ENCODE results near the gene HTR4. TPM values are rescaled to one million over a fixed set of nuclear protein-coding genes. Genes with fewer than 3 reads are reported as not detected.

The HTR4 gene
- total RNA-seq, 4 donors from 2014 or later, result 0.21 TPM; not detected in 3

GRCh38 chr5:148696187-148697036, 42.1 kb upstream of the HTR4 start:
- WGBS, 2 donors, result 84 to 90% methylated on average over 3 of the region's 3 CpGs
- no peaks in the 10 kb centered on the region for H3K36me3 ChIP-seq
- H3K27ac ChIP-seq, result no peak overlapping the region

GRCh38 chr5:148690945-148691344, 36.6 kb upstream of the HTR4 start:
- Histone ChIP-seq H3K27ac (no peak overlapping the region), H3K4me1 (no peaks in the 10 kb centered on the region), H3K4me3 (no peak overlapping the region), H3K9me3 (peaks cover 0 to 6% (median 2%) of the 10 kb centered on the region in 4 donors), H3K36me3 (no peaks in the 10 kb centered on the region), H3K27me3 (no peaks in the 10 kb centered on the region)
- DNase-seq (ENCODE audit: low spot score in 2 of 2), result no peak
- WGBS, 2 donors, result 74 to 85% methylated on average over 1 of the region's 1 CpG
- TF ChIP-seq POLR2A (IDR thresholded peaks at IDR 0.05), result no peak
- no peak for TF ChIP-seq CTCF (IDR thresholded peaks at IDR 0.05)
- TF ChIP-seq EP300 (IDR thresholded peaks at IDR 0.05), result no peak

More at GRCh38 chr5:148696187-148697036, 42.1 kb upstream of the HTR4 start:
- Histone ChIP-seq H3K9me3 (peaks cover 0 to 4% (median 0%) of the 10 kb centered on the region in 4 donors), H3K27me3 (no peaks in the 10 kb centered on the region), H3K4me1 (no peaks in the 10 kb centered on the region), H3K4me3 (no peak overlapping the region)
- no peak for DNase-seq (ENCODE audit: low spot score in 2 of 2)
- TF ChIP-seq EP300 (IDR thresholded peaks at IDR 0.05), result no peak
- no peak for TF ChIP-seq POLR2A (IDR thresholded peaks at IDR 0.05)

- TF ChIP-seq POLR2A (IDR thresholded peaks at IDR 0.05) (no peak), CTCF (IDR thresholded peaks at IDR 0.05) (no peak), EP300 (IDR thresholded peaks at IDR 0.05) (no peak)
- H3K9me3 ChIP-seq, result peaks cover 0 to 6% (median 2%) of the 10 kb centered on the region in 4 donors
- no peaks in the 10 kb centered on the region for H3K27me3 ChIP-seq
- no peaks in the 10 kb centered on the region for H3K4me1 ChIP-seq
- no peak for DNase-seq (ENCODE audit: low spot score in 2 of 2)
- no peak overlapping the region for H3K27ac ChIP-seq
- no peak overlapping the region for H3K4me3 ChIP-seq
- no peaks in the 10 kb centered on the region for H3K36me3 ChIP-seq
These were observed 34.5 kb upstream of the HTR4 start for GRCh38 chr5:148688787-148689186.

GRCh38 chr5:148687871-148688270, 33.5 kb upstream of the HTR4 start:
- H3K27ac ChIP-seq, result no peak overlapping the region
- TF ChIP-seq CTCF (IDR thresholded peaks at IDR 0.05) (no peak), EP300 (IDR thresholded peaks at IDR 0.05) (no peak), POLR2A (IDR thresholded peaks at IDR 0.05) (no peak)
- no peak overlapping the region for H3K4me3 ChIP-seq
- no peak for DNase-seq (ENCODE audit: low spot score in 2 of 2)
- H3K4me1 ChIP-seq, result no peaks in the 10 kb centered on the region
- H3K9me3 ChIP-seq, result peaks cover 0 to 6% (median 2%) of the 10 kb centered on the region in 4 donors
- no peaks in the 10 kb centered on the region for H3K27me3 ChIP-seq
- no peaks in the 10 kb centered on the region for H3K36me3 ChIP-seq
- WGBS, 2 donors, result 94 to 97% methylated on average over 2 of the region's 2 CpGs

- H3K27me3 ChIP-seq, result no peaks in the 10 kb centered on the region
- no peaks in the 10 kb centered on the region for H3K36me3 ChIP-seq
- peaks cover 0 to 6% (median 2%) of the 10 kb centered on the region in 4 donors for H3K9me3 ChIP-seq
- H3K4me3 ChIP-seq, result no peak overlapping the region
- no peak for DNase-seq (ENCODE audit: low spot score in 2 of 2)
- H3K27ac ChIP-seq, result no peak overlapping the region
- H3K4me1 ChIP-seq, result no peaks in the 10 kb centered on the region
- WGBS, 2 donors, result 56 to 62% methylated on average over 3 of the region's 3 CpGs
- TF ChIP-seq CTCF (IDR thresholded peaks at IDR 0.05) (no peak), EP300 (IDR thresholded peaks at IDR 0.05) (no peak), POLR2A (IDR thresholded peaks at IDR 0.05) (no peak)
These were observed 33.1 kb upstream of the HTR4 start for GRCh38 chr5:148687427-148687826.

Measured in tibial nerve (tissue), 4 donors.